Posterior cingulate gyrus (tissue), 11 donors: ENCODE measurements around the gene UNC5A.
A peak's percentile ranks its signal among the peaks of the same experiment; 100 is the strongest.

ENCODE experiments used
- DNase-seq, 10 donors: peaks; one replicate each; pipeline versions ENCODE4 v3.0.0 to v3.0.0-alpha.2; 2020 to 2021; ENCODE audit warnings: mixed read lengths in 3 of 10
- intact Hi-C: fragments of 100-400 bp; cut with DNase I; formaldehyde crosslinking; loops from one replicate; pipeline ENCODE4 v1.15.1; 2023

The UNC5A gene

DNA sequence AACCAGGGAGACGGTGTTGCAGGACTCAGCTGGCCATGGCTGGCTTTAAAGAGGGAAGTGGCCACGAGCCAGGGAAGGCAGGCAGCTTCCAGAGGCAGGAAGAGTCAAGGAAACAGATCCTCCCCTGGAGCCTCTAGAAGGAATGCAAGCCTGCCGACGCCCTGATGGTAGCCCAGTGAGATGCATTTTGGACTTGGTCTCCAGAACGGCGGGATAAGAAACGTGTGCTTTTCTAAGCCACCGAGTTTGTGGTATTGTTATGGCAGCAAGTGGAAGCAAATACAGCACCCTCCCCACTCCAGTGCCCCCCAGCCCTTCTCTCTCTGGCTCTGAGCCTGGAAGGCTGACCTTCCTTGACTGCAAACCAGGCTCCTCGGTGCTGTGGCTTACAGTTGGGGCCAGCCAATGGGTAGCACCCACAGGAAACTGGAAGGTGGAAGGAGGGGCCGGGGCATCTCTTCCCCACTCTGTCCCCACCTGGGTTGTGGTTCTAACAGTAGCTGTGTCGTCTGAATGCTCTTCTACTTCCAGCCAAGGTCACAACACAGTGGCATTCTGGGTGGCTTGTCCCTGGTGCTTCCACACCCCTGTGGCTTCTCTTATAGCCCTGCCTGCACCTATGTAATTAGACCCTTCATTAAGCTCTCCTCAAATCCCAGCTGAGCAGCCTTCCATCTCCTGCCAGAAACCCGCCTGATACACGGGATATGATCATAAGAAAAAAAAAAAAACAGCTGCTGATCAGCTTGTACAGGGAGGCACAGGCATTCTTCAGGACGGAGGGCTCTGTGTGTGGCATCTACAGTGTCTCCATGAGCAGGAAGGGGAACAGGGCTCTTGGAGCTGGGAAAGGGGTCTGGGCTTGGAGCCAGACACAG is 29.9 kb upstream of the UNC5A start:
- intact Hi-C loops = no loop called here
- peak in 2 of 10 donors; percentile 37 to 39 for DNase-seq

DNA sequence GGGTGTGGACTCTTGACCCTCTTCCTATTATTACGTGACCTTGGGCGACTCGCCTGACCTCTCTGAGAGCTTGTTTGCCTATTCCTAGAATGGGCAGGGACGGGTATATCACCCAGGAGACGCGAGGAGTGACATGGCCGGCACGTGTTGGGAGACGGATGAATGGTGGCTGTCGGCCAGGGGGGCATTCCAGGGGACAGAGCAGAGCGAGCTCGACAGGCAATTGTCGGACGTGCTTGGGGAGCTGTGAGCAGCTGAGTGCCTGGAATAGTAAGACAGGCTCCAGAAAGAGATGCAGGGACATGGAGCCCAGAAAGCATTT is 29.3 kb upstream of the UNC5A start:
- intact Hi-C loops = no loop called here
- DNase-seq = peak in 6 of 10 donors; percentile 36 to 92 (median 72)

- intact Hi-C loops = no loop called here
- peak in 2 of 10 donors; percentile 33 to 59 for DNase-seq
Observed at GRCh38 chr5:176781638-176782570, 28.5 kb upstream of the UNC5A start.

DNA sequence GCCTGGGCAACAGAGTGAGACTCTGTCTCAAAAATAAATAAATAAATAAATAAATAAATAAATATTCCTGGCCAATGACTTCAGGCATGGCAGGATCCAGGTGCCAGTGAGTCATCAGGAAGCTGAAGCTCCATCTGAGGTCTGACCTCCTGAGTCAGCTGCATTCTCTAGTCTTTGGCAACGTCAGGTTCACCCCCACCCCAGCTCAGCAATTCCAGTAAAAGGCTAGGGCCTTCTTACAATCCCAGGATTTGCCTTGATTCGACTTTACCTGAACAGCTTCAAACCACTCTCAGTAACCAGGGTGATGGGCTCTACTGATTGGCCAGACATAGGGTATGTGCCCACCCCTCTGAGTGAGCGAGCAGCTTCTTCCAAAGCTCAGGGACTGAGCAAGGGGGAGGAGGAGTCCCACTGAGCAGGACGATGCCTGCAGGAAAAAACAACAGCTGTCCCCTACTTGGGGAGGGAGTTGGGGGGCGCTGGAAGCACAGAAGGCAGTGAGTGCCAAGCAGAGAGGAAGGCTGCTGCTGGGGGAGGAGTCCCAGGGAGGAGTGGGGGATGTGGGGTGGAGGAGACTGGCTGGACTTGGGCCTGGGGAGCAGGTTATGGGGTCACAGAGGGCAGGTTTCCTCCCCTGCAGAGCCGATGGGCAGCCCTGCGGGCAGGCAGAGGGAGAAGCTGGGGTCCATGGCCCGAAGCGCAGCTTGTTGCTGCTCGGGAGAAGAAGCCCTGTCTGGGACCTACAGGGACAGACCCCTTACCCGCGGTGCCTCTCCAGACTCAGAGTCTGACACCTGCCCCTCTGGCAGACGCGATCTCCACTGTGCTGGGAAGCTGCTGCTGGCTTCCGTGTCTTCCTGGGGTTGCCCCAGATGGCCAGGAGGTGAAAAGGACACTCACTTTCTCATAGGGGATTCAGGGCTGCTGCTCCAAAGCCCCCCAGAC is 25.9 kb upstream of the UNC5A start:
- intact Hi-C loops = no loop called here
- peak in 2 of 10 donors; percentile 62 to 68 for DNase-seq

DNA sequence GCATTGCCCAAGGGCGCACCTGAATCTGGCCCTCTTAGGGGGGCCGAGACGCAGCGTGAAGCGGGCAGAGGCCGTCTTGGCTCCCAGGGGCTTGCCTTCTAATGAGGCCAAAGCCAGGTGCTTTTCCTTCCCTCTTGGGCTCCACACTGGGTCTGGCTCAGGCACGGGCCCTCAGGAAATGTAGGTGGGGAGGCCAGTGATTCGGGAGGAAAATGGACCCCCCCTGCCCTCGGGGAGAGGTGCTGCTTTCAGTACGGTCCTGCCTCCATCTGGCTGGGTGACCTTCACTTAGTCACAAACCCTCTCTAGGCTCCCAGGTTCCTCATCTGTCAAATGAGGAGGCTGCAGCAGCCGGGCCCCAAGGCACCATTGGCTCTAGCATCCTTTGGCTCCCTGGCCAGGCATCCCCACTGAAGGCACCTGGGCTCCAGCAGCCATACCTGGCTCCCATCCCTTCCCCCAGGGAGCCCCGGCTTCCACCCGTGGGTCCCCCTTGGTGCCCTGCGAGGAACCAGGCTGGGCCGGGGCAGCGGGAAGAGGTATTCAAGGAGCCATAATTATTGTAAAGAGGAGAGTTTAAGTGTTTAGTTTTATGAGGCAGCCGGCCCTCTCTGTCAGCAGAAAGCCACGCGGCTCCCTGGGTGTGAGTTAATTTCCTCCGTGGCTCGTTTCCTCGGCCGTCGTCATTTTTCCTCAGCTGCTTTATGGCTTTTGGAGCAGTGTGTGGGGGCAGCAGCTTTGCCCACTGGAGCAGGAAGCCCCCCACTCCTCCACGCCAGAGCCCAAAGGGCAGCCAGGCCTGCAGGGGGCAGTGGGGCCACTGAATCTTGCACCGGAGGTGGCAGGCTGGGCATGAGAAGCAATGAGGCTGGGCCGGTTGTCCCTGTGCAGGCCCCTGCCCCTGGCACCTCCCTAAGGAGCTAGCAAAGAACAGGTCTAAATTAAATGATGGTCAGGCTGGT is 24.9 kb upstream of the UNC5A start:
- DNase-seq = peak in 2 of 10 donors; percentile 60 to 75
- intact Hi-C loops = no loop called here

DNA sequence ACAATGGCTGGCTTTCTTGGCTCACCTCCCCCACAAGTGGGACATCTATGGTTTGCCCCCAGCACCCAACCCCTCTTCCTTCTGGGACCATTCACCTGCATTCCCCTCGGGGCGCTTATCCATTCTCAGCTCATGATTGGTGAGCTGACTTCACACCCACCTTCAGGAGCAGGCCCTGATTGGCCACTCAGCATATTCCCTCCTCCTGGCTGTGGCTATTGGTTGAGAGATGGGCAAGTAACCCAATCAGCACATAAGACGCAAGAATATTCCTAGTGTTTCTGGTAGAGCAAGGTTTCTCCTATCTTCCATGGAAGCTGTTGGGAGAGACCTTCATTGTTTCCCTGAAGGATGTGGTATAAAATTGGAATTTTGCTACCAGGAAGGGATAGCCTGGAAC is 22.7 kb upstream of the UNC5A start:
- intact Hi-C loops = no loop called here

DNA sequence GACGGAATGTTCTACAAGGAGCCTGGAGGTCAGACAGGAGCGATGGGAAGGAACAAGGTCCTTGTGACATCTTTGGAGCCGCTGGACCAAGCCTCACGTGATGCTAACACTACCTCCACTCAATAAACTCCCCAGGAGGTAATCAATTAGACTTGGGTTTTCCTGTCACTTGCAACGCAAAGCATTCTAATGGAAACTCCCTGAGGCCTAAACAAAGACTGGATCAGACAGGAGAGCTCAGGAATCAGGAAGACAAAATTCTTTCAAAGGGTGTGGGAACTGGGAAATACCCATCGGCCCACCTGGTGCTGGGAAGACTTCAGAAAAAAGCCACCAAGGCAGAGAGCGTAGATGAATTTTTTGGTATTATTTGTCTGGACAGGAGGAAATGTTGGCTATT is 22.3 kb upstream of the UNC5A start:
- intact Hi-C loops = no loop called here
- DNase-seq = peak in 1 of 10 donors; percentile 12

More for the DNA sequence above, 22.7 kb upstream of the UNC5A start:
- DNase-seq = peak in 2 of 10 donors; percentile 18 to 24

DNA sequence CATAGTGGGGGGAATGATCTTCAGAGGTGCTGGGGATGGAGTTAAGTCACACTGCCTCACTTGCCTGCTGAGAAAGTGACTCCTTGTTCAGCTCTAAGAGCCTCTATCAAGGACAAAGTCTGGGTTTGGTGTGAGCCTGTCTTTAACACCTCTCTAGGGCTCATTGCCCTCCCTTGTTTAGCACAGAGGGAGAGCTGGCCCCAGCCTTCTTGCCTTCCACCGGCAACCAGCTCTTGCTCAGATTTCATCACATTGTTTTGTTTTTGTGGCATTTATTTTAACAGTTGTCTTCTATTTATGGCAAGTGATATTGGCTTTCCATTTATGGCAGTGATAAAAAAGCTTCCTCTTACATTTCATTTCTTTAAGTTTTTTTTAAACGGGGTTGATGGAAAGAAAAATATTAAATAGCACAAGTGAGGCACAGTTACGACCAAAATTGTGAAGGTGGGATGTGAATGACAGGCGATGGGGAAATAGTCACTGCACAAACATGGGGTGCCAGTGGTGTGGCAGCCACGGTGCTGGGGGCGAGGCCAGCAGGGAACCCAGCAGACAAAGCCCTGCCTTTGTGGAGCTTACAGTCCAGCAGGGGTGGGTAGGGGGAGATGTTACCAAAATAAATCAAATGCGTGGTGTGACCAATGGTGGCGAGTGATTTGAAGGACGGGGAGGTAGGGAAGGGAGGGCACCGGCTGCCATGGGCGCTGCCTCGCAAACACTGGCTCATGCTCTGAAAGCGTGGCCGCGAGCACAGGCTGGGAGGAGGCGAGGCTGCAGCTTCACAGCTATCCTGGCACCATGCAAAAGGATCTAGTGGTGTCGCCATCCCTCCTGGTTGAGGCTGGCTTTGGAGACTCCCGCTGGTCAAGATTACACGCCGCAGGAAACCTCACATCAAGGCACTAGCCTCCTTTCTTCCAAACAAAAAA is 21.2 kb upstream of the UNC5A start:
- intact Hi-C loops = no loop called here
- peak in 5 of 10 donors; percentile 63 to 94 (median 90) for DNase-seq

GRCh38 chr5:176789873-176790615 is 20.3 kb upstream of the UNC5A start:
- DNase-seq = no peak
- intact Hi-C loops = no loop called here

DNA sequence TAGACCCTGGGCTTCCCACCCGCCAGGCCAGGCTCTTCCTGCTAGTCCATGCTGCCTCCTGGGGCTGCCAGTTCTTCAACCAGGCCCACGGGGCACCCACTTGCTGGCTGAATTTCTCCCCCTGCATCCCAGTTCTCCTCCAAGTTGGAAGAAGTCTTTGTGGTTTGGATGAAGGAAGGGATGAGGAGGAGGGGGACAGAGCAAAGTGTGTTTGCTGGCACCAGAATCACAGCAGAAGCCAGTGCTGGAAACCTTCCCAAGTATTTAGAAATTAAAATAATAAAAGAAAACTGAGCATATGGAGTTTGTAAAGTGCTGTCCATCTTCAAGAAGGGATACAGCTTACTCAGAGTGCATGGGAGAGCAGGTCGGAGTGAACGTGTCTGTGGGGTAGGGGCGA is 19.4 kb upstream of the UNC5A start:
- DNase-seq = no peak
- intact Hi-C loops = no loop called here

- peak in 5 of 10 donors; percentile 41 to 94 (median 65) for DNase-seq
- intact Hi-C loops = no loop called here
Observed at GRCh38 chr5:176792655-176793342, 17.6 kb upstream of the UNC5A start.

DNA sequence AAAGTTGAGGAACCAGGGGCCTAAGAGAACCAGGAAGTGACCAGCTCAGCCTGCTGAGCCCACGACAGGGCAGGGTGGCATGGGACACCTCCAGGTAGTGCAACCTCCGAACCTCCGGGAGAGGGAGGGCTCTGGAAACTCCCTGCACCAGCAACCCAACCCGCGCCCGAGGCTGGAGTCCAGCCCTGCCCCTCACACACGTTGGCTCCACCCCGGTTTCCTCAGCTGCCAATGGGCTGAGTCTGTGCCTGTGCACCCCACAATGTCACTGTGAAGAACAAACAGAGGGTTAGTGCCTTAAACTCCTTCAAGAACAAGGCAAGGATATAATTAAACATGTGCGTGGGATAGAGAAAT is 17.0 kb upstream of the UNC5A start:
- peak in 8 of 10 donors; percentile 57 to 96 (median 80) for DNase-seq
- intact Hi-C loops = no loop called here

- DNase-seq = peak in 1 of 10 donors; percentile 70
- intact Hi-C loops = no loop called here
Observed at GRCh38 chr5:176793736-176794135, 16.6 kb upstream of the UNC5A start.

DNA sequence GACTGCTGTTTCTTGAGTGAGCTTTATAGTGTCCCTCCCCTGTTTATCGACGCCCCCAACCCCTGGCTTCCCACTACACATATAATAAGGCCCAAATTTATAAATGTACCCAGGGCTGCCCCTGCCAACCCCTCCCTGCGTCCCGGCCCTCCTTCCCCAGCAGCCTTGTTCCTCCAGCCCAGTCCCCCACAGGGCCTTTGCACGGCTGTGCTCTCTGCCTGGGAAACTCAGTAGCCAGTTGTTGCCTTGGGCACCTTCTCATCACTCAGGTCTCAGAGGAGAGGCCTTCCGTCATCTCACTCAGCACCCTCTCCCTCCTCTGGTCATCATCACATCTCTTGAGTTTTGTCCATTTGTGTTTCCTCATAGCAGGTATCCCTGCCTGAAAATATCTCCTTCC is 15.8 kb upstream of the UNC5A start:
- intact Hi-C loops = no loop called here
- DNase-seq = no peak

DNA sequence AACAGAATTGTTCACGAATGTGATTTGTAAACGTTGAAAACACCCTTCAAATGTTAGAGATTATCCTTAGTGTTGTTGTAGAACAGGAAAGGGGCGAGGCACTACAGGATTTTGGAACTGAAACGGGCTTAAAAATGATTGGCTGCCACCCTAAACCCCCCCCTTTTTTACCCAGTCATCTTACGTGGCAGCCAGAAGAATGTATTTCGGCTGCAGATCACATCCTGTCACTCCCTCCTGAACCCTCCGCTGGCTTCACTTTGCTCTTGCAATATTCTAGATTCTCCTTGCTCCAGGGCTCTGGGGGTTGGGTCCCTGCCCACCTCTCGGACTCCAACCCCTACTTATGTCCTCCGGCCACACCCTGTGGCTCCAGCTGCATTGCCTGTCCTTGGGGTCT is 13.9 kb upstream of the UNC5A start:
- peak in 1 of 10 donors; percentile 20 for DNase-seq
- intact Hi-C loops = no loop called here

GRCh38 chr5:176796970-176797369 is 13.4 kb upstream of the UNC5A start:
- intact Hi-C loops = no loop called here
- DNase-seq = peak in 1 of 10 donors; percentile 25
